DOHH2 (cell line): ENCODE measurements around the gene ARHGAP22.

Source experiments
- H3F3A ChIP-seq: fragments of 200-600 bp; sonication (generic), shearing (Covaris generic); 2 replicates; pipeline ENCODE4 v1.6.0; 2016; ENCODE audit warnings: antibody characterized with exemption, mild to moderate bottlenecking; ENCODE audit not compliant: control insufficient read depth, insufficient read depth
- H3K27ac ChIP-seq: fragments of 200-600 bp; sonication (generic); 2 replicates; pipeline ENCODE4 v1.5.1; 2014; ENCODE audit warnings: low read depth, mild to moderate bottlenecking, low read length, moderate library complexity
- H3K27me3 ChIP-seq: fragments of 200-600 bp; sonication (generic); 2 replicates; pipeline ENCODE4 v1.6.1; 2014; ENCODE audit warnings: mild to moderate bottlenecking, low read length, mixed read lengths; ENCODE audit not compliant: control insufficient read depth
- H3K36me3 ChIP-seq: fragments of 200-600 bp; sonication (generic); 2 replicates; pipeline ENCODE4 v1.6.1; 2014; ENCODE audit warnings: mild to moderate bottlenecking, low read length, moderate library complexity, mixed read lengths; ENCODE audit not compliant: control insufficient read depth
- H3K4me1 ChIP-seq: fragments of 200-600 bp; sonication (generic); 2 replicates; pipeline ENCODE4 v1.6.1; 2014; ENCODE audit warnings: mild to moderate bottlenecking, low read length, mixed read lengths; ENCODE audit not compliant: control insufficient read depth
- H3K4me2 ChIP-seq: fragments of 200-600 bp; sonication (generic); 2 replicates; pipeline ENCODE4 v1.6.0; 2014; ENCODE audit warnings: mild to moderate bottlenecking, low read length, moderate library complexity
- H3K4me3 ChIP-seq: fragments of 200-600 bp; sonication (generic); 2 replicates; pipeline ENCODE4 v1.5.1; 2014; ENCODE audit warnings: mild to moderate bottlenecking, low read length, mixed read lengths
- H3K79me2 ChIP-seq: fragments of 200-600 bp; sonication (generic); 2 replicates; pipeline ENCODE4 v1.6.1; 2014; ENCODE audit warnings: mild to moderate bottlenecking, low read length, mixed read lengths; ENCODE audit not compliant: control insufficient read depth
- H3K9me2 ChIP-seq: fragments of 200-600 bp; sonication (generic); replicated peaks from 2 replicates; pipeline ENCODE4 v1.6.1; 2014; ENCODE audit warnings: mild to moderate bottlenecking, low read length, mixed read lengths; ENCODE audit not compliant: control insufficient read depth
- H3K9me3 ChIP-seq: fragments of 200-600 bp; sonication (generic); 2 replicates; pipeline ENCODE4 v1.6.1; 2014; ENCODE audit warnings: antibody characterized with exemption, low read length, mixed read lengths; ENCODE audit not compliant: control insufficient read depth, insufficient read depth
- H4K20me1 ChIP-seq: fragments of 200-600 bp; sonication (generic); 2 replicates; pipeline ENCODE4 v1.6.0; 2014; ENCODE audit warnings: low read depth, mild to moderate bottlenecking, antibody characterized with exemption, low read length, moderate library complexity; ENCODE audit not compliant: control insufficient read depth, insufficient read depth
- EZH2phosphoT487 ChIP-seq: fragments of 200-600 bp; sonication (generic); IDR thresholded peaks from 2 replicates; pipeline ENCODE4 v1.6.1; 2017; ENCODE audit warnings: borderline replicate concordance, mild to moderate bottlenecking, antibody characterized with exemption, low read length, moderate library complexity, mixed read lengths
- TF ChIP-seq, protein P1 (sequence below): fragments of 200-600 bp; sonication (generic); IDR thresholded peaks from one replicate; pipeline ENCODE4 v1.5.1; 2014; ENCODE audit warnings: antibody characterized with exemption, mild to moderate bottlenecking, low read depth, low read length; ENCODE audit not compliant: poor library complexity, severe bottlenecking

The ARHGAP22 gene

GRCh38 chr10:48609899-48610584 lies 5.2 kb upstream of the ARHGAP22 start:
- Histone ChIP-seq H3F3A (no peaks in the 10 kb centered on the region), H3K27ac (no peak overlapping the region), H3K79me2 (no peaks in the 10 kb centered on the region), H3K4me1 (peaks cover under 1% of the 10 kb centered on the region), H3K36me3 (no peaks in the 10 kb centered on the region), H3K4me2 (no peak overlapping the region), H3K4me3 (no peak overlapping the region), H3K27me3 (peaks cover 55% of the 10 kb centered on the region), H3K9me2 (no peaks in the 10 kb centered on the region), H3K9me3 (no peaks in the 10 kb centered on the region), H4K20me1 (no peaks in the 10 kb centered on the region)
- no peak for TF ChIP-seq EZH2phosphoT487
- TF ChIP-seq, protein P1, sequence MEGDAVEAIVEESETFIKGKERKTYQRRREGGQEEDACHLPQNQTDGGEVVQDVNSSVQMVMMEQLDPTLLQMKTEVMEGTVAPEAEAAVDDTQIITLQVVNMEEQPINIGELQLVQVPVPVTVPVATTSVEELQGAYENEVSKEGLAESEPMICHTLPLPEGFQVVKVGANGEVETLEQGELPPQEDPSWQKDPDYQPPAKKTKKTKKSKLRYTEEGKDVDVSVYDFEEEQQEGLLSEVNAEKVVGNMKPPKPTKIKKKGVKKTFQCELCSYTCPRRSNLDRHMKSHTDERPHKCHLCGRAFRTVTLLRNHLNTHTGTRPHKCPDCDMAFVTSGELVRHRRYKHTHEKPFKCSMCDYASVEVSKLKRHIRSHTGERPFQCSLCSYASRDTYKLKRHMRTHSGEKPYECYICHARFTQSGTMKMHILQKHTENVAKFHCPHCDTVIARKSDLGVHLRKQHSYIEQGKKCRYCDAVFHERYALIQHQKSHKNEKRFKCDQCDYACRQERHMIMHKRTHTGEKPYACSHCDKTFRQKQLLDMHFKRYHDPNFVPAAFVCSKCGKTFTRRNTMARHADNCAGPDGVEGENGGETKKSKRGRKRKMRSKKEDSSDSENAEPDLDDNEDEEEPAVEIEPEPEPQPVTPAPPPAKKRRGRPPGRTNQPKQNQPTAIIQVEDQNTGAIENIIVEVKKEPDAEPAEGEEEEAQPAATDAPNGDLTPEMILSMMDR = no peak

DNA sequence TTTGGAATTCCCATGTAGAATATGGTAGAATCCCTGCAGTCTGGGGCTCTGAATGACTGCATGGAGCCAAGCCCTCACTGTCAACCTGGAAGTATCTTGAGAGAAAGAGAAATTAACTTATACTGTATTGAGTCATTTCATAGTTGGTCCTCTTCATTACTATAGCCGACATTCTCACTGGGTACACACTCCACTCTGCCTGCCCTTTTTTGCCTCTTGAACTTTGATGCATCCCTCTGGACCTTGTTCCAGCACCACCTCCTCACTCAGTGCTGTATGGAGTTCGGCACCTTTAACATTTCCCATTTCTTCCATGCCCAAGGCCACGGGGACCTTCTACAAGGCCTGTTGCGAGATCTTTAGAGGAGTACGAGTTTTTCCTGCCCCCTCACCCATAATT lies 4.6 kb upstream of the ARHGAP22 start:
- no peaks in the 10 kb centered on the region for H3F3A ChIP-seq
- H3K27me3 ChIP-seq = peaks cover 60% of the 10 kb centered on the region
- no peak for TF ChIP-seq EZH2phosphoT487
- TF ChIP-seq, protein P1 = no peak
- peaks cover 7% of the 10 kb centered on the region for H3K4me1 ChIP-seq
- H3K27ac ChIP-seq = no peak overlapping the region
- no peaks in the 10 kb centered on the region for H3K9me3 ChIP-seq
- H4K20me1 ChIP-seq = no peaks in the 10 kb centered on the region
- no peaks in the 10 kb centered on the region for H3K36me3 ChIP-seq
- H3K4me2 ChIP-seq = no peak overlapping the region
- H3K9me2 ChIP-seq = no peaks in the 10 kb centered on the region
- H3K79me2 ChIP-seq = no peaks in the 10 kb centered on the region
- no peak overlapping the region for H3K4me3 ChIP-seq

DNA sequence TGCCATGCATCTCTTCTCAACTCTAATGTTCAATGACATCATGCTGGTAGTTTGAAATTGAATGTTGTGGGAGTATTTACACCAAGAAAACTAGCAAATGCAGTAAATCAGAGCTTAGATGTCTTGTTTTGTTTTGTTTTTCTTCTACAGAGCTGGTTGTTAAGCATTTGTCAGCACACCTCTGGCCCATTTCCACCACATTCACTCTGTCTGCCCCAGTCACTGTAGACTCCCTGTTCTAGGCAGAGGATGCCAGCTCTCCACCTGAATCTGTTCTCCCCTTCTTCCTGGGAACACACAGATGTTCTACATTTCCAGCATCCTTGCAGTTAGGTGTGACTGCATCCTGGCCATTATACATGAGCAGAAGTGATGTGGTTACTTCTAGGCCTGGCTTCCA lies 4.1 kb upstream of the ARHGAP22 start:
- no peaks in the 10 kb centered on the region for H3K9me2 ChIP-seq
- no peaks in the 10 kb centered on the region for H3K9me3 ChIP-seq
- no peaks in the 10 kb centered on the region for H4K20me1 ChIP-seq
- no peak overlapping the region for H3K4me2 ChIP-seq
- H3K36me3 ChIP-seq = no peaks in the 10 kb centered on the region
- H3K4me3 ChIP-seq = no peak overlapping the region
- TF ChIP-seq EZH2phosphoT487 = no peak
- TF ChIP-seq, protein P1 = no peak
- peaks cover 7% of the 10 kb centered on the region for H3K4me1 ChIP-seq
- H3F3A ChIP-seq = no peaks in the 10 kb centered on the region
- H3K27me3 ChIP-seq = peaks cover 61% of the 10 kb centered on the region
- no peak overlapping the region for H3K27ac ChIP-seq
- no peaks in the 10 kb centered on the region for H3K79me2 ChIP-seq
